GM12865 (cell line): ENCODE data around the gene CCL18.

ENCODE experiments used
- DNase-seq: peaks from one replicate; pipeline ENCODE4 v3.0.0; 2010; ENCODE audit warnings: low read depth
- H3K4me3 ChIP-seq: 2 replicates; pipeline ENCODE4 v1.5.1; 2011; ENCODE audit warnings: mild to moderate bottlenecking, low read depth, low read length, control low read depth
- CTCF ChIP-seq: IDR thresholded peaks from 2 replicates; pipeline ENCODE4 v1.5.1; 2011; ENCODE audit warnings: low read length, control low read depth, low read depth, inconsistent platforms; ENCODE audit not compliant: insufficient read depth; ENCODE audit errors: missing control alignments

Gene CCL18

GRCh38 chr17:36027761-36028160 is 36.3 kb upstream of the CCL18 start:
- DNase-seq: no peak
- no peak for TF ChIP-seq CTCF

GRCh38 chr17:36030956-36031355 is 33.1 kb upstream of the CCL18 start:
- DNase-seq: no peak
- no peak for TF ChIP-seq CTCF

More at GRCh38 chr17:36027761-36028160, 36.3 kb upstream of the CCL18 start:
- no peak overlapping the region for H3K4me3 ChIP-seq

GRCh38 chr17:36034127-36034526 is 29.9 kb upstream of the CCL18 start:
- TF ChIP-seq CTCF: no peak
- DNase-seq: peak; percentile 7

More at GRCh38 chr17:36030956-36031355, 33.1 kb upstream of the CCL18 start:
- no peak overlapping the region for H3K4me3 ChIP-seq

GRCh38 chr17:36036235-36036634 is 27.8 kb upstream of the CCL18 start:
- TF ChIP-seq CTCF: no peak
- DNase-seq: no peak
- no peak overlapping the region for H3K4me3 ChIP-seq

More at GRCh38 chr17:36034127-36034526, 29.9 kb upstream of the CCL18 start:
- H3K4me3 ChIP-seq: no peak overlapping the region

GRCh38 chr17:36048066-36048465 is 16.0 kb upstream of the CCL18 start:
- no peak for TF ChIP-seq CTCF
- no peak for DNase-seq
- no peak overlapping the region for H3K4me3 ChIP-seq

GRCh38 chr17:36049643-36050042 is 14.4 kb upstream of the CCL18 start:
- DNase-seq: no peak
- no peak for TF ChIP-seq CTCF
- H3K4me3 ChIP-seq: no peak overlapping the region

GRCh38 chr17:36055171-36055570 is 8.9 kb upstream of the CCL18 start:
- no peak for DNase-seq
- no peak overlapping the region for H3K4me3 ChIP-seq
- no peak for TF ChIP-seq CTCF
